DND-41 (cell line): ENCODE measurements around the gene TMPRSS6.

ENCODE experiments used
- ATAC-seq: fragments of 200-7000 bp; cut with Tn5 transposase; 3 replicates; pipeline ENCODE4 v1.9.1; 2021; ENCODE audit warnings: low read depth; ENCODE audit not compliant: insufficient read depth
- DNase-seq: peaks from one replicate; pipeline ENCODE4 v3.0.0-alpha.2; 2020
- H2AFZ ChIP-seq: 2 replicates; pipeline ENCODE4 v1.6.0; 2012; ENCODE audit warnings: low read depth, low read length
- H3K27ac ChIP-seq: 2 replicates; pipeline ENCODE4 v1.5.1; 2012; ENCODE audit warnings: low read length, inconsistent platforms
- H3K27me3 ChIP-seq: fragments of 200-600 bp; sonication (generic); 2 replicates; pipeline ENCODE4 v1.6.0; 2012; ENCODE audit warnings: low read length, mild to moderate bottlenecking, inconsistent platforms; ENCODE audit not compliant: insufficient read depth, poor library complexity
- H3K36me3 ChIP-seq: 2 replicates; pipeline ENCODE4 v1.5.1; 2012; ENCODE audit warnings: low read length, inconsistent platforms; ENCODE audit not compliant: insufficient read depth
- H3K4me1 ChIP-seq: 2 replicates; pipeline ENCODE4 v1.5.1; 2012; ENCODE audit warnings: mild to moderate bottlenecking, low read length; ENCODE audit not compliant: insufficient read depth
- H3K4me2 ChIP-seq: 2 replicates; pipeline ENCODE4 v1.6.0; 2012; ENCODE audit warnings: mild to moderate bottlenecking, moderate library complexity, low read length, inconsistent platforms; ENCODE audit not compliant: insufficient read depth
- H3K4me3 ChIP-seq, 2 experiments: fragments of 200-600 bp in 1 of 2; shearing (Covaris generic) in 1 of 2; 2 replicates each; pipeline ENCODE4 v1.5.1; 2012 to 2016; ENCODE audit warnings: inconsistent platforms in 2 of 2, low read length in 2 of 2, mild to moderate bottlenecking in 2 of 2, low read depth in 1 of 2, moderate library complexity in 1 of 2
- H3K79me2 ChIP-seq: 2 replicates; pipeline ENCODE4 v1.6.0; 2012; ENCODE audit warnings: low read length, inconsistent platforms; ENCODE audit not compliant: insufficient read depth
- H3K9ac ChIP-seq: 2 replicates; pipeline ENCODE4 v1.6.0; 2012; ENCODE audit warnings: low read depth, mild to moderate bottlenecking, inconsistent platforms, low read length, moderate library complexity
- H3K9me3 ChIP-seq: 2 replicates; pipeline ENCODE4 v1.5.1; 2012; ENCODE audit warnings: low read length, moderate library complexity, mild to moderate bottlenecking, inconsistent platforms; ENCODE audit not compliant: insufficient read depth, severe bottlenecking
- H4K20me1 ChIP-seq: 2 replicates; pipeline ENCODE4 v1.6.0; 2012; ENCODE audit warnings: low read length; ENCODE audit not compliant: insufficient read depth
- EZH2 ChIP-seq: IDR thresholded peaks from 3 replicates; pipeline ENCODE4 v1.6.1; 2012; ENCODE audit warnings: borderline replicate concordance, low read depth, mild to moderate bottlenecking, moderate library complexity, low read length, inconsistent platforms; ENCODE audit not compliant: severe bottlenecking
- TF ChIP-seq, protein P1 (sequence below): IDR thresholded peaks from 2 replicates; pipeline ENCODE4 v1.5.1; 2012; ENCODE audit warnings: borderline replicate concordance, low read length, moderate library complexity, mild to moderate bottlenecking; ENCODE audit not compliant: poor library complexity, severe bottlenecking; ENCODE audit errors: extremely low read depth

TMPRSS6 gene

DNA sequence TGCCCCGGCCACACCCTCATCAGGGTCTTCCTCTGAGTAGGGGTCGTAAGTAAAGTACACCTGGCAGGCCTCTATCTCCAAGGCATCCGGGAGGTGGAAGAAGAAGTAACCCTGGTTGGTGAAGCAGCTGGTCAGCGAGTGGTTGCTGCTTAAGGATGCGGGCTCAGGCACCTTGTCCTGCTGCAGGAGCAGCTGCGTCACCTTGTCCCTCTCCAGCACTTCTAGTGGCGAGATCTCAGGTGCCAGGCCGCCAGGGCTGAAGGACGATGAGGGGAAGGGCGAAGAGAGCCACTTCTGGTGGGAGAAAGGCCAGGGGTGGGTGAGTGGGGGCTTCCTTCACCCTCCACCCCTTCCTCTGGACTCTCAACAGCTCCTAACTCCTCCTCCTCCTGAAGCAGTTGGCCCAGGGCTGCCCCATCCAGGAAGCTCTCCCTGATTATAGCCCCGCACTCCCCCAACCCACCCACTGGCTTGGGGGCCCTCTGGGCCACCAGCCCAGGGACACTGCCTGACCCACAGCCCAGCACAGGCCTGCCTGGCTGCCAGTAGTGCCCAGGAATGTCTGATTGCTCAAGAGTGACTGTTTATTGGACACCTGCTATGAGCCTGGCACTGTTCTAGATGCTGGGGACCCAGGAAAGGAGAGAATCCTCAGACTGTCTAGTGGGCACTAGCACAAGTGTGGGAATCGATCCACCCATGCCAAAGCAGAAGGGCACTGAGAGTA is 19.2 kb upstream of the TMPRSS6 start:
- H3K27ac ChIP-seq: no peak overlapping the region
- no peaks in the 10 kb centered on the region for H3K79me2 ChIP-seq
- H3K9ac ChIP-seq: no peak overlapping the region
- H3K9me3 ChIP-seq: no peaks in the 10 kb centered on the region
- ATAC-seq (no peak), DNase-seq (no peak)
- H4K20me1 ChIP-seq: no peaks in the 10 kb centered on the region
- no peak overlapping the region for H2AFZ ChIP-seq
- TF ChIP-seq EZH2: no peak
- TF ChIP-seq, protein P1, sequence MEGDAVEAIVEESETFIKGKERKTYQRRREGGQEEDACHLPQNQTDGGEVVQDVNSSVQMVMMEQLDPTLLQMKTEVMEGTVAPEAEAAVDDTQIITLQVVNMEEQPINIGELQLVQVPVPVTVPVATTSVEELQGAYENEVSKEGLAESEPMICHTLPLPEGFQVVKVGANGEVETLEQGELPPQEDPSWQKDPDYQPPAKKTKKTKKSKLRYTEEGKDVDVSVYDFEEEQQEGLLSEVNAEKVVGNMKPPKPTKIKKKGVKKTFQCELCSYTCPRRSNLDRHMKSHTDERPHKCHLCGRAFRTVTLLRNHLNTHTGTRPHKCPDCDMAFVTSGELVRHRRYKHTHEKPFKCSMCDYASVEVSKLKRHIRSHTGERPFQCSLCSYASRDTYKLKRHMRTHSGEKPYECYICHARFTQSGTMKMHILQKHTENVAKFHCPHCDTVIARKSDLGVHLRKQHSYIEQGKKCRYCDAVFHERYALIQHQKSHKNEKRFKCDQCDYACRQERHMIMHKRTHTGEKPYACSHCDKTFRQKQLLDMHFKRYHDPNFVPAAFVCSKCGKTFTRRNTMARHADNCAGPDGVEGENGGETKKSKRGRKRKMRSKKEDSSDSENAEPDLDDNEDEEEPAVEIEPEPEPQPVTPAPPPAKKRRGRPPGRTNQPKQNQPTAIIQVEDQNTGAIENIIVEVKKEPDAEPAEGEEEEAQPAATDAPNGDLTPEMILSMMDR: no peak
- H3K4me3 ChIP-seq: no peak overlapping the region
- no peaks in the 10 kb centered on the region for H3K27me3 ChIP-seq
- no peak overlapping the region for H3K4me2 ChIP-seq
- H3K4me1 ChIP-seq: no peaks in the 10 kb centered on the region
- H3K36me3 ChIP-seq: no peaks in the 10 kb centered on the region

DNA sequence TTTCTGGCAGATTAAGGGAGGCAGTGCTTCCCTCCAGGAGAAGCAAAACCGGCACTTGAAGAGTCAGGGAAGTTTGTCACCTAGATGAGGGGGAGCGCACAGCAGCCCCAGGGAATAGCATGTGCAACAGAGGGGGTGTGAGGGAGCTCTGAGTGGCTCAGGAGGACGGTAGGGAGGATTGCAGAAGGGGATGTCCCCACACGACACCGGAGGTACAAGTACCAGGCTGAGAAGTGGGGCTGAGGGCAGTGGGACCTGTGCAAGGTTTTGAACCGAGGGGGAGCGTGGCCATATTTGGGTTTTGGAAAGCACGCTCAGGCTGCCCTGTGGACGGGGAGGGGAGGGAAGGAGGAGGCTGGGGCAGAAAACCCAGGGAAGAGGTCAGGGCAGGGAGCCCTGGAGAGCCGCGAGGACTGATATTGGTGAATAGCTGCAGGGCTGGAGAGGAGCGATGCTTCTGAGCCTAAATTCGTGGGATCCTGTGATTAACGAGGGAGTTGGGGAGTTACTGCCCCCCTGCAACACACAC is 17.9 kb upstream of the TMPRSS6 start:
- H2AFZ ChIP-seq: no peak overlapping the region
- no peaks in the 10 kb centered on the region for H3K9me3 ChIP-seq
- no peaks in the 10 kb centered on the region for H3K27me3 ChIP-seq
- no peak overlapping the region for H3K9ac ChIP-seq
- H3K36me3 ChIP-seq: no peaks in the 10 kb centered on the region
- no peak for ATAC-seq
- no peaks in the 10 kb centered on the region for H4K20me1 ChIP-seq
- no peak for DNase-seq
- H3K4me2 ChIP-seq: no peak overlapping the region
- peaks cover 10% of the 10 kb centered on the region for H3K4me1 ChIP-seq
- TF ChIP-seq, protein P1: no peak
- no peak for TF ChIP-seq EZH2
- no peaks in the 10 kb centered on the region for H3K79me2 ChIP-seq
- no peak overlapping the region for H3K27ac ChIP-seq
- no peak overlapping the region for H3K4me3 ChIP-seq

DNA sequence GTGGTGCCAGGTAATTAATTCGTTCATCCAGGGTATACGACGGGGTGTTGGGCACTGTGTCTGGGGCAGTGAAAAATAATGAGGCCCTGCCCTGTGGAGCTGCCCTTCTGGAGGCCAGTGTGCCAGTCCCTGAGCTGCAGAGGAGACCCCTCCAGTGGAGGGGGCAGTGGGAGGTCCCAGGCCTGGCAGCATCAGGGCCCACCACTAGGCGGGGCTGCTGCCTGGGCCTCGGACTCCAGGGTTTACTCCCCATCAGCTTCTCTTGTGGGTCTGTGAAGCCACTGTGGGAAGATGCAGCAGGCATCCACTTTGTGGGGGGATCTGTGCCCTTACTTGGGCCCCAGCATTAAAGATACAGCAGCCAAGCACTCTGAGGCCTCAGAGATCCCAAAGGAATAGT is 17.4 kb upstream of the TMPRSS6 start:
- H4K20me1 ChIP-seq: no peaks in the 10 kb centered on the region
- H3K4me3 ChIP-seq: no peak overlapping the region
- H3K9me3 ChIP-seq: no peaks in the 10 kb centered on the region
- no peak overlapping the region for H2AFZ ChIP-seq
- DNase-seq (peak; percentile 29), ATAC-seq (no peak)
- H3K4me1 ChIP-seq: peaks cover 15% of the 10 kb centered on the region
- TF ChIP-seq, protein P1: peak; percentile 69
- TF ChIP-seq EZH2: no peak
- no peaks in the 10 kb centered on the region for H3K27me3 ChIP-seq
- no peaks in the 10 kb centered on the region for H3K79me2 ChIP-seq
- no peak overlapping the region for H3K4me2 ChIP-seq
- no peak overlapping the region for H3K9ac ChIP-seq
- H3K27ac ChIP-seq: no peak overlapping the region
- no peaks in the 10 kb centered on the region for H3K36me3 ChIP-seq
